Type B pancreatic cell (in vitro differentiated cells): ENCODE results near the gene FAM168A. TPM values are rescaled to one million over a fixed set of nuclear protein-coding genes. Genes with fewer than 3 reads are reported as not detected.
A peak's percentile ranks its signal among the peaks of the same experiment; 100 is the strongest.

ENCODE experiments used
- DNase-seq: peaks from one replicate; pipeline ENCODE4 v3.0.0; 2021; ENCODE audit warnings: mixed read lengths; ENCODE audit not compliant: unreplicated experiment; ENCODE audit errors: extremely low spot score
- H3K27ac Mint-ChIP-seq: 2 replicates; pipeline ENCODE4 v1.8.0; 2021; ENCODE audit warnings: mild to moderate bottlenecking, mixed read lengths
- H3K27me3 Mint-ChIP-seq: 2 replicates; pipeline ENCODE4 v1.8.0; 2021; ENCODE audit warnings: mixed read lengths
- H3K36me3 Mint-ChIP-seq: 2 replicates; pipeline ENCODE4 v1.8.0; 2021; ENCODE audit warnings: mixed read lengths
- H3K4me1 Mint-ChIP-seq: one replicate; pipeline ENCODE4 v1.8.0; 2021; ENCODE audit warnings: mixed read lengths; ENCODE audit not compliant: unreplicated experiment
- H3K4me3 Mint-ChIP-seq: 2 replicates; pipeline ENCODE4 v1.8.0; 2021; ENCODE audit warnings: mild to moderate bottlenecking, mixed read lengths
- H3K9me3 Mint-ChIP-seq: 2 replicates; pipeline ENCODE4 v1.8.0; 2021; ENCODE audit warnings: mixed read lengths
- total RNA-seq: library from RNA; stranded (reverse); gene quantifications from 2 replicates; pipeline ENCODE4 v1.2.1, GENCODE V29; 2021; ENCODE audit warnings: low replicate concordance
- TF ChIP-seq, protein P1 (sequence below): fragments of 200-600 bp; sonication (generic); conservative IDR thresholded peaks from 2 replicates; pipeline ENCODE4 v1.5.0; 2021; ENCODE audit warnings: antibody characterized with exemption, mild to moderate bottlenecking

The FAM168A gene
- total RNA-seq, 1 donor from 2014 or later = 39.6 TPM

DNA sequence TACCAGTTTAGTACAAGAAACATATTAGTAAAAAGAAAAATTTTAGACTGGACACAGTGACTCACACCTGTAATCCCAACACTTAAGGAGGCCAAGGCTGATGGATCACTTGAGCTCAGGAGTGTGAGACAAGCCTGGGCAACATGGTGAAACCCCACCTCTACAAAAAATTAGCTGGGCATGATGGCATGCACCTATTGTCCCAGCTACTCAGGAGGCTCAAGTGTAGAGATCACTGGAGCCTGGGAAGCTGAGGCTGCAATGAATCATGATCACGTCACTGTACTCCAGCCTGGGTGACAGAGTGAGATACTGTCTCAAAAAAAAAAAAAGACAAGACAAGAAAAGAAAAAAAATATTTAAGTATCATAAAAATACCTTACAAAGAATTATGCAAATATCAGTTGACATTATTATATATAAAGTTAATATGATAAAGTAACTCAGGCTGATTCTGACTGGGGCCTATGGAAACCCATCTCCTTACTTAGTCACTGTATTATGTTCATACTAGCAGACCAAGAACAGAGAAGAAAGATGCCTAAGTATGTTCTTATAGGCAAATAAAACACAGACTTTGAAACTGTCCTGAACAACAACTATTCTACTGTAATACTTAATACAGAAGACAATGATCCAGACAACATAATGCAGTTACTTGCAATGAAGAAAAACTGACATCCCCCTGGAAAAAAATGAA, 27.3 kb downstream of the FAM168A start:
- Mint-ChIP-seq H3K4me1 (peaks cover 12% of the 10 kb centered on the region), H3K4me3 (no peak overlapping the region), H3K27ac (no peak overlapping the region), H3K36me3 (peaks cover 21% of the 10 kb centered on the region), H3K9me3 (no peaks in the 10 kb centered on the region), H3K27me3 (no peaks in the 10 kb centered on the region)
- TF ChIP-seq, protein P1, sequence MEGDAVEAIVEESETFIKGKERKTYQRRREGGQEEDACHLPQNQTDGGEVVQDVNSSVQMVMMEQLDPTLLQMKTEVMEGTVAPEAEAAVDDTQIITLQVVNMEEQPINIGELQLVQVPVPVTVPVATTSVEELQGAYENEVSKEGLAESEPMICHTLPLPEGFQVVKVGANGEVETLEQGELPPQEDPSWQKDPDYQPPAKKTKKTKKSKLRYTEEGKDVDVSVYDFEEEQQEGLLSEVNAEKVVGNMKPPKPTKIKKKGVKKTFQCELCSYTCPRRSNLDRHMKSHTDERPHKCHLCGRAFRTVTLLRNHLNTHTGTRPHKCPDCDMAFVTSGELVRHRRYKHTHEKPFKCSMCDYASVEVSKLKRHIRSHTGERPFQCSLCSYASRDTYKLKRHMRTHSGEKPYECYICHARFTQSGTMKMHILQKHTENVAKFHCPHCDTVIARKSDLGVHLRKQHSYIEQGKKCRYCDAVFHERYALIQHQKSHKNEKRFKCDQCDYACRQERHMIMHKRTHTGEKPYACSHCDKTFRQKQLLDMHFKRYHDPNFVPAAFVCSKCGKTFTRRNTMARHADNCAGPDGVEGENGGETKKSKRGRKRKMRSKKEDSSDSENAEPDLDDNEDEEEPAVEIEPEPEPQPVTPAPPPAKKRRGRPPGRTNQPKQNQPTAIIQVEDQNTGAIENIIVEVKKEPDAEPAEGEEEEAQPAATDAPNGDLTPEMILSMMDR = peak; percentile 23
- no peak for DNase-seq

DNA sequence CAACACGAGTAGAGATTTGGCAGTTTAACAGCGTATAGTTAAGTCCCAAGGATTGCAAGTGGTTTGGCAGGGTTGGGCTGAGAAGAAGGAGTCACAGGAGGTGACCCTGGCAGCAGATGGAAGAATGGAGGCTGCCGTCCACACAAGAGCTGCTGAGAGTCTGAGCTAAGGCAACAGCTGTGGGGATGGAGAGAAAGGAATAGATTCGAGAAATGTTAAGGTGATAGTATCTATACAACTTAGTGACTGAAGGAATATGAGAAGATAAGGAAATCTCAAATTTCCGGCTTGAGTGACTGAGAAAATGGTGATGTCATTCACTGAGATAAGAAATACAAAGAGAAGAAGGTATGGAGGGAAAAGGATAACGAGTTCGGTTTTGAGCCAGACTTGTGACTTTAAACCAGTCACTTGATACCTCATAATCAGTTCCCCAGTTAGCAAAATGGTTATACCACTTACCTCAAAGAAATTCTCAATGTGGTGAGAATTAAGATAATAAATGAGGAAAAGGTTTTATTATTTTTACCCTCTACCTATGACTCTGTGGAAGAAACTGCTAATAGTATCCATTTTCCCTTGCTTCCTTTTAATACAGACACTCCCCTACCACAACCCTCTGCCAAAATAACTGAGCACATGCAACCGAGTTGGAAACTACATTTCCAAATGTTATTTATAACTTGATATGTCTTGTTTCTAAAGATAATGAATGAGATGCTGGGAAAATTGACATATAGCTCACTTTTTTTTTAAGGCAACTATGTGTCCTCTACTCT, 30.7 kb downstream of the FAM168A start:
- Mint-ChIP-seq H3K4me1 (peaks cover 17% of the 10 kb centered on the region), H3K27ac (peak overlapping the region; percentile 30), H3K36me3 (peaks cover 13% of the 10 kb centered on the region), H3K9me3 (no peaks in the 10 kb centered on the region), H3K27me3 (no peaks in the 10 kb centered on the region), H3K4me3 (no peak overlapping the region)
- TF ChIP-seq, protein P1 = no peak
- no peak for DNase-seq

DNA sequence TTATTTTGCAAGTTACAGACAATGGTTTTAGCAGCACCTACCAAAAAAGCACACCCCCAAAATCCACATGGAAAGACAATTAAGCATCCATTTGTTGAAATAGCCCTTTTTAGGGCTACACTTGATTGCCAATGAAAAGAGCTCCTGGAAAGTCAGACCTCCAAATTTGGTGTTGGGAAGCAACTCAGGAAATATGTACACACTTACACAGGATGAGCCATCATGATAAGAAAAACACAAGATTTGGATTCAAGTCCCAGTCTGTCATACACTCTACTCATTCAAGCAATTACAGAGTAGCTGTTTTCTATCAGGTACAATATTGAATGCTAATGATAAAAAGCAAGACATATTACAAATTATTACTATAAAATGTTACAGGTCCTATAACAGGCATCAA, 31.5 kb downstream of the FAM168A start:
- H3K4me3 Mint-ChIP-seq = no peak overlapping the region
- TF ChIP-seq, protein P1 = no peak
- no peaks in the 10 kb centered on the region for H3K9me3 Mint-ChIP-seq
- H3K27me3 Mint-ChIP-seq = no peaks in the 10 kb centered on the region
- peaks cover 17% of the 10 kb centered on the region for H3K4me1 Mint-ChIP-seq
- H3K36me3 Mint-ChIP-seq = peaks cover 13% of the 10 kb centered on the region
- no peak overlapping the region for H3K27ac Mint-ChIP-seq
- no peak for DNase-seq

DNA sequence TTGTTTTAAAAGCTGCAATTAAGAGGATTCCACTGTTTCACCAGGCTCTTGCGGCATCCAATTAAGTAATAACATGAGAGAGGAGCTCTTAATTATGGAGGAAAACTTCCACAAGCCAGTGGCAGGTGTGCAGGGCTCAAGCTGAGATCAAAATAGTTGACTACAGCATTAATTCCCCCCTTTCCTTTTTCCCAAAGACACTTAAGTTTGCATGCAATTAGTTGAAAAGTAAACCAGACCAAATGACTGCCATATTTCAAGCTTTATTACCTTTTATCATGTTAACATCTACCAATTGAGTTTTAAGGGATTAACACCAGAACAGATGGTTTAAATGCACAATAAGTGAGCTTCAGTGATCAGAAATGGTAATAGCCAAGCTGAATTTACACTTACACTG, 32.1 kb downstream of the FAM168A start:
- no peak for DNase-seq
- Mint-ChIP-seq H3K4me1 (peaks cover 15% of the 10 kb centered on the region), H3K36me3 (peaks cover 13% of the 10 kb centered on the region), H3K27me3 (no peaks in the 10 kb centered on the region), H3K4me3 (no peak overlapping the region), H3K9me3 (no peaks in the 10 kb centered on the region), H3K27ac (no peak overlapping the region)
- TF ChIP-seq, protein P1 = no peak

DNA sequence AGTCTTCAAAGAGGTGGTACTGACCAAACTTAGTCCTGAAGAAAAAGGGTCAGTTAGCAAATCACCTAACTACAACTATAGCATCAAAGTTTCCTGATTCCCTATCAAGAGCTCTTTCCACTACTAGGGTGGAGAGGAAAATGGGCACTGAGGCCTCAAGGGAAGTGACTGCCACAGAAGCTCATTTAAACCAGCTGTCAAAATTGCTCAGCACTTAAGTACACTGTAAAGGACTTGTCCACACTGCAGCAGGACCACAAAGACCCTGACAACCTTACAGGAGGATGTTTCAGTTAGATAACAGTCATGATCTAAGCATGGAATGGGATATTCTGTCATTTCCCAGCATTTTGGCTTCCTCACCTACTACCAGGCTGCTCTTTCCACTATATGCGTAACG, 33.0 kb downstream of the FAM168A start:
- Mint-ChIP-seq H3K27me3 (no peaks in the 10 kb centered on the region), H3K27ac (no peak overlapping the region), H3K4me3 (no peak overlapping the region), H3K36me3 (peaks cover 10% of the 10 kb centered on the region), H3K9me3 (no peaks in the 10 kb centered on the region), H3K4me1 (peaks cover 14% of the 10 kb centered on the region)
- TF ChIP-seq, protein P1 = no peak
- no peak for DNase-seq
